Activated effector memory CD4-positive, alpha-beta T cell treated with Interleukin-2 at 50 U/mL for 16 hours (primary cell): Measurements from ENCODE around the gene ALOX5.
A peak's percentile ranks its signal among the peaks of the same experiment; 100 is the strongest.
"Not testable (repeated sequence)": the region's sequence is repeated elsewhere in the genome, so short reads cannot be mapped to it uniquely, and the experiment has no call there.

Experiments
- DNase-seq: peaks from one replicate; pipeline ENCODE4 v3.0.0-alpha.2; 2020

The ALOX5 gene

GRCh38 chr10:45373576-45374349 is at the start of gene ALOX5:
ALOX5 (plus strand) TSS chr10:45374216; CDS start chr10:45374280, 64 bp downstream.
- peak; percentile 41 for DNase-seq

DNA sequence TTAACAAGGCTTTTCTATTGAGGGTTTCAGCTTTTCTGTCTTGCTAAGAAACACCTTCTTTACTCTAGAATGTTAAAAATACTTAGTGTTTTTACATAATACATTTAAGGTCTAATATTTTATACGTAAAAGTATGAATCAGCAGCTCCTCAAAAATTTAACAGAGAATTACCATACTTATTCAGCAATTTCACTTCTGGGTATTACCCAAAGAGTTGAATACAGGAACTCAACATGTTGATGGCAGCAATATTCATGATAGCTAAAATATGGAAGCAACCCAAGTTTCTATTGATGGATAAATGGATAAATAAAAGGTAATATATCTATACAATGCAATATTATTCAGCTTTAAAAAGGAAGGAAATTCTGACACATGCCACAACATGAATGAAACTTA is 48.9 kb upstream of the ALOX5 start:
- no peak for DNase-seq

DNA sequence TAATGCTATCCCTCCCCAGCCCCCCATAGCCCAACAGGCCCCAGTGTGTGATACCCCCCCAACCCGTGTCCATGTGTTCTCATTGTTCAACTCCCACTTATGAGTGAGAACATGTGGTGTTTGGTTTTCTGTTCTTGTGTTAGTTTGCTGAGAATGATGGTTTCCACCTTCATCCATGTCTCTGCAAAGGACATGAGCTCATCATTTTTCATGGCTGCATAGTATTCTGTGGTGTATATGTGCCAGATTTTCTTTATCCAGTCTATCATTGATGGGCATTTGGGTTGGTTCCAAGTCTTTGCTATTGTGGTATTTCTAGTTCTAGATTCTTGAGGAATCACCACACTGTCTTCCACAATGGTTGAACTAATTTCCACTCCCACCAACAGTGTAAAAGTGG is 47.2 kb upstream of the ALOX5 start:
- DNase-seq, result not testable (repeated sequence)

DNA sequence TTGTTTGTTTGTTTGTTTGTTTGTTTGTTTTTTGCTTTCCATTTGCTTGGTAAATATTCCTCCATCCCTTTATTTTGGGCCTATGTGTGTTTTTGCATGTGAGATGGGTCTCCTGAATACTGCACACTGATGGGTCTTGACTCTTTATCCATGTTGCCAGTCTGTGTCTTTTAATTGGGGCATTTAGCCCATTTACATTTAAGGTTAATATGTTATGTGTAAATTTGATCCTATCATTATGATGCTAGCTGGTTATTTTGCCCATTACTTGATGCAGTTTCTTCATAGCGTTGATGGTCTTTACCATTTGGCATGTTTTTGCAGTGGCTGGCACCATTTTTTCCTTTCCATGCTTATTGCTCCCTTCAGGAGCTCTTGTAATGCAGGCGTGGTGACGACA is 42.2 kb upstream of the ALOX5 start:
- not testable (repeated sequence) for DNase-seq

DNA sequence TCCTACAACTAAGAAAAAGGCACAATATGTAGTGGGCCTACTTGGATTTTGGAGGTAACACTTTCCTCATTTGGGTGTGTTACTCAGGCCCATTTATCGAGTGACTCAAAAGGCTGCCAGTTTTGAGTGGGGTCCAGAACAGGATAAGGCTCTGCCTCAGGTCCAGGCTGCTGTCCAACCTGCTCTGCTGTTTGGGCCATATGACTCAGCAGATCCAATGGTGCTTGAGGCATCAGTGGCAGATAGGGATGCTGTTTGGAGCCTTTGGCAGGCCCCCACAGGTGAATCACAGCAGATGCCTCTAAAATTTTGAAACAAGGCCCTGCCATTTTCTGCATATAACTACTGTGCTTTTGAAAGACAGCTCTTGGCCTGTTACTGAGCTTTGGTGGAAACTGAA is 34.1 kb upstream of the ALOX5 start:
- DNase-seq, result no peak

- DNase-seq, result not testable (repeated sequence)
These were observed 33.6 kb upstream of the ALOX5 start for GRCh38 chr10:45340420-45340819.

GRCh38 chr10:45346652-45347335 is 27.2 kb upstream of the ALOX5 start:
- DNase-seq, result not testable (repeated sequence)

DNA sequence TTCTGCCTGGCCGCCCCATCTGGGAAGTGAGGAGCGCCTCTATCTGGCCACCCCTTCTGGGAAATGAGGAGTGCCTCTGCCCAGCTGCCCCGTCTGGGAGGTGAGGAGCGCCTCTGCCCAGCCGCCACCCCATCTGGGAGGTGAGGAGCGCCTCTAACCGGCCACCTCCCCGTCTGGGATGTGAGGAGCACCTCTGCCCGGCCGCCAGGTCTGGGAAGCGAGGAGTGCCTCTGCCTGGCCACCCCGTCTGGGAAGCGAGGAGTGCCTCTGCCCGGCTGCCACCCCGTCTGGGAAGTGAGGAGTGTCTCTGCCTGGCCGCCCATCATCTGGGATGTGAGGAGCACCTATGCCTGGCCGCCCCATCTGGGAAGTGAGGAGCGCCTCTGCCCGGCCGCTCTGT is 26.6 kb upstream of the ALOX5 start:
- not testable (repeated sequence) for DNase-seq

DNA sequence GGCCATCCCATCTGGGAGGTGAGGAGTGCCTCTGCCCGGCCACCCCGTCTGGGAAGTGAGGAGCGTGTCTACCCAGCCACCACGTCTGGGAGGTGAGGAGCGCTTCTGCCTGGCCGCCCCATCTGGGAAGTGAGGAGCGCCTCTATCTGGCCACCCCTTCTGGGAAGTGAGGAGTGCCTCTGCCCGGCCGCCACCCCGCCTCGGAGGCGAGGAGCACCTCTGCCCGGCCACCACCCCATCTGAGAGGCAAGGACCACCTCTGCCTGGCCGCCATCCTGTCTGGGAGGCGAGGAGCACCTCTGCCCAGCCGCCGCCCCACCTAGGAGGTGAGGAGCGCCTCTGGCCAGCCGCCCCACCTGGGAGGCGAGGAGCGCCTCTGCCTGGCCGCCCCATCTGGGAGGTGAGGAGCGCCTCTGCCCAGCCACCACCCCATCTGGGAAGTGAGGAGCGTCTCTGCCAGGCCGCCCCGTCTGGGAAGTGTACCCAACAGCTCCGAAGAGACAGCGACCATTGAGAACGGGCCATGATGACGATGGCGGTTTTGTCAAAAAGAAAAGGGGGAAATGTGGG is 25.7 kb upstream of the ALOX5 start:
- not testable (repeated sequence) for DNase-seq

DNA sequence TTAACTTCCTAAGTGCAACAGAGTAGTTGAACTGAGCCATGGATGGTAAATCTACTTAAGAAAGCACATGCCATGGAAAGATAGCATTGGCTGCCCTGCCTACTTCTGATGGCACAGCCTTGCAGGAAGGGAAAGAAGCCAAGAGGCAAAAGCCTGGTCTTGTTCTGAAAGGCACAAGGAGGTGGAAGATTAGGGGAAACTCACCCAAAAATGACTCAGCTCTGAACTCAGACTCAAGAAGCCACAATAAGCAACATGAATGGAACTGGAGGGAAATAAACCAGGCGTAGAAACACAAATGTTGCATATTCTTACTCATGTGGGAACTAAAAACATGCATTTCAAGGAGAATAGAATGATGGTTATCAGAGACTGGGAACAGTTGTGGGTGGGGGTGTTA is 20.8 kb upstream of the ALOX5 start:
- no peak for DNase-seq

DNA sequence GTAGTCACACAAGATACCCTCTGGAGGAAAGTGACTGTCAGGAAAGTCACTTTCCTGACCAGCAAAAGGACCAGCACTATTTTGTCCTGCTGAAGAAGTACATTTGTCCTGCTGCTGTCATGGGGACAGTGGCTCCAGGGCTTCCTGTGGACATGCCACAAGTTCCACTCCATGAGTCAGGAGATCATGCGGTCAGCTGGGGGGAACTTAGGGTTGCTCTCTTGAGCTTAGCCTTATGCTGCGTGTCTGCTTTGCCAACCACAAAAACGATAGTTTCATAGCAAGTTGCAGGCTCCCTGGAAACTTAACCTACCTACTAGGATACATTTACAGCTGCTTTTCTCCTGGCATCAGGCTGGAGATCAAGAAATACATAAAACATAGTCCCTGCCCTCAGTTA is 19.8 kb upstream of the ALOX5 start:
- DNase-seq, result no peak

DNA sequence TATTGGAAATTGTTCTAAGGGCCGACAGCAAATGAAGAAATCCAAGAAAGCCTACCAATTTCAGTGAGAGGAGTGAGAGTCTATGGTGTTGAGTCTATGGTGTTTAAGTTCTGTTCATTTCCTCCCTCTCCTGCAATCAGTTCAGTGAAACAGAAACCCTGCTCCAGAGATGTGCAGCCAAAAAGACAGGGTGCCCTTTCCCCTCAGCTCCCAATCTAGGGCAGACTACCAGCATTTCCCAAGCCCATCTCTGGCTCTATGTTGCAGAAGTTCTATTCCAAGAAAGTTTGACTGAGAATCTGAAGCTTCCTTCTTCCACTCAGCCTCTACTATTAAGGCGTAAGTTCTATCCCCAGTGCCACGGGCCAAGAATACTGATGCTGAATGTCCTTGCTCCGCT is 18.5 kb upstream of the ALOX5 start:
- DNase-seq, result no peak

GRCh38 chr10:45358961-45359360 is 15.1 kb upstream of the ALOX5 start:
- DNase-seq, result not testable (repeated sequence)

GRCh38 chr10:45361983-45362799 is 11.8 kb upstream of the ALOX5 start:
- peak; percentile 40 for DNase-seq

DNA sequence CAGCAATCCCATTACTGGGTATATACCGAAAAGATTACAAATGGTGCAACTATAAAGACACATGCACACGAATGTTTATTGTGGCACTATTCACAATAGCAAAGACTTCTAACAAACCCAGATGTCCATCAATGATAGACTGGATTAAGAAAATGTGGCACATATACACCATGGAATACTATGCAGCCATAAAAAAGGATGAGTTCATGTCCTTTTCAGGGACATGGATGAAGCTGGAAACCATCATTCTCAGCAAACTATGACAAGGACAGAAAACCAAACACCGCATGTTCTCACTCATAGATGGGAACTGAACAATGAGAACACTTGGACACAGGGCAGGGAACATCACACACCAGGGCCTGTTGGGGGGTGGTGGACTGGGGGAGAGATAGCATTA is 6.4 kb upstream of the ALOX5 start:
- DNase-seq, result not testable (repeated sequence)

DNA sequence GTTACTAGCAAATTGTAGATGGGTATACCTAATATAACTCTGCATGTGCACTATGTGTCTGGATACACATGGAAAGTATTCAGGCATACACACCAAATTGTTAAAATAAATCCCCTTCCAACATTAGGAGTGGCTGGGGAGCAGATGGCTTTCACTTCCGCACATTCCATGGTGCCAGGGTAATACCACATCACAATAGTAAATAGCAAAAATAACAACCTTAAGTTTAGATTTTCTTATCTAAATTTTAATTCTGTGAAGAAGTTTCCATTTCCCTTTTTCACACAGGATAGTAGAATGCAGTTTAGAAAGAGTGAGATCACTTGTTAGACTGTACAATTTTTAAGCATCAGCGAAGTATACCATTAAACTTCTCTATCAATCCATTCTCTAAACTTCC is 5.8 kb upstream of the ALOX5 start:
- DNase-seq, result no peak

- no peak for DNase-seq
These were observed 3.6 kb upstream of the ALOX5 start for GRCh38 chr10:45370202-45370955.

DNA sequence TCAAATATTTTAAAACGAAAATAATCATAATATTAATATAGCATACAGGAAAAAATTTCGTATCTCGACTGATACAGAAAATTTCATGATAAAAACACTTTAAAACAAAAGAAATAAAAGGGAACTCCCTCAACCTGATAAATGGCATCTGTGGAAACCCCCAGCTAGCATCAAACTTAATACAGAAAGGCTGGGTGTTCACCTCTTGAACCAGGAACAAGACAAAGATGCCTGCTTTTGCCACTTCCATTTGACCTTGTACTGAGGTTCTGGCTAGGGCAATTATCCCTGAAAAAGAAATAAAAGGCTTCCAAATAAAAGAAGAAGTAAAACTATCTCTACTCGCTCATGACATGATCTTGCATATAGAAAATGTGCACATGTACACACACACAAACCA is 2.5 kb upstream of the ALOX5 start:
- DNase-seq, result no peak

GRCh38 chr10:45372251-45372951 is 1.6 kb upstream of the ALOX5 start:
- DNase-seq, result no peak

GRCh38 chr10:45373003-45373575 is 927 bp upstream of the ALOX5 start:
- DNase-seq, result peak; percentile 25

DNA sequence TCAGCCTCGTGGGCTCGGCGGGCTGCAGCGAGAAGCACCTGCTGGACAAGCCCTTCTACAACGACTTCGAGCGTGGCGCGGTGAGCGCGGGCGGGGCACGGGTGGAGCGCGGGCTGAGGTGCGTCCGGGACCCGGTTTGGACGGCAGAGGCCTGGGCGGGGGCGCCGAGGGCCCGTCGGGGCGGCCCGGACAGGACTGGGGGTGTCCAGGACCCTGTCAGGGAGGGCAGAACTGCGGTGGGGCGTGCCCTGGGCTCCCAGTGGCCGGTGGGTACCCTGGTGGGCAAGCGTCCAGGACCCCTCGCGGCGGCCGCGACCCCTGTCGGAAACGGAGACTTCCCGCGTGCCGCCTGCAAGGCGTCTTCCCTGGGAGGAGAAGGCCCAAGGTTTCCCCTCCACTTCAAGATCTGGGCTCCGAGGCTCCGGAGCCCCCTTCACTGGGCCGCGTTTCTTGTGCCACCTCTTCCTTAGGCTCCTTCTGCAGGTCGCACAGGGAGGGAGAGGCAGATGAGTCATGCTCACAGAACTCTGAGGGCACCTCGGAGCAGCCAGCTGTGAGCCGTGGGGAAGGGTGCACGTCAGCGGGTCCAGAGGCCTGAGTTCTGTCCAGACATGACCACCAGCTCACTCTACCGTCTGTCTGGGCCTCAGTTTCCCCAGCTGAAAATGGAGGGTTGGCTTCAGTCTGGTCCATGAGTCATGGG is 485 bp downstream of the ALOX5 start:
- peak; percentile 20 for DNase-seq
